ENCODE results near the gene TAP2. TPM values are rescaled to one million over a fixed set of nuclear protein-coding genes. Genes with fewer than 3 reads are reported as not detected.
A peak's percentile ranks its signal among the peaks of the same experiment; 100 is the strongest.

Gene TAP2
- total and polyA plus RNA-seq, 10 of the 15 experiments (the other 5 are each of a cell fraction or from before 2014, with no cell fraction given): 5.3 to 77.2 (median 35.3) TPM

DNA sequence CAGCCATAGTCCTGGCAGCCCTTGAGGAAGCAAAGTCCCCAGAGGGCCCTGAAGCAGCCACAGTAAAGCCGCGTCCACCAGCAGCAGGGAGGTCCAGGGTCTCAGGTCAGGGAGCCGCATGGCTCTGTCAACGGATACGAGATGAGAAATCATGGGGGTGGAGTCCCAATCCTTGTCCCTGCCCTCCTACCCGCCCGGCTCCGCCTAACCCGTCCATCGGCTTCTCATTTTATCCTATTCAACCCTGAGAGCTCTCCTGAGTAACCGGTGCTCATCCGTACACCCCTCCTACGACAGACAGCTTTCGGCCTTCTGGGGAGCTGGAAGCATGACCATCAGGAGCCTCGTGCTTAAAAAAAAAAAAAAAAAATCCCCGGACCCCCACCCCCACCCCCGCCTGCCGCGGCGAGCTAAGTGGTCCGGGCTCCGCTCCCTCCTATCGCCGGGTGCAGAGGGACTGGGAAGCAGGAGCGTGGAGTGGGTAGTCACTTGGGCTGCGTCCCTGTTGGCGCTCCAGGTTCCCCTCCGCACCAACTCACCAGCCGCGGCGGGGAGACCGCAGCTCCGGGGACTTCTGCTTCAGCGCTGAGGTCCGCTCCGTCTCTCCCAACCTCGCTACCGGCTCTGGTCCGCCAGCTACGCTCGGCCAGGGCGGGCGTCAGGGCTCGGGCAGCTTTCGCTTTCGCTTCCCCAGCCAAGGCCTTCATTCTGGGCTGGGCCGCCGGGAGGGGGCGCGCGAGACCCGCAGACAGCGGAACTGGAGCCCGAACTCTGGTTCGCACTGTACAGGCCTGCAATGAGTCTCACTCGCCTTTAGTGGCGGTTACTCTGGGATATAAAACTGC is at the start of gene TAP2 (continued):
- TF ChIP-seq MTA3 (IDR thresholded peaks at IDR 0.05; ENCODE audit: borderline replicate concordance, low read length): no peak
- TF ChIP-seq SMAD5 (IDR thresholded peaks at IDR 0.05; ENCODE audit: low read depth): 0 out of 2 replicates have a peak, but pooled peaks have one; percentile 34
- peak; percentile 86 for TF ChIP-seq RFX5 (IDR thresholded peaks at IDR 0.05; ENCODE audit: low read depth, low read length)
- TF ChIP-seq, protein P1, sequence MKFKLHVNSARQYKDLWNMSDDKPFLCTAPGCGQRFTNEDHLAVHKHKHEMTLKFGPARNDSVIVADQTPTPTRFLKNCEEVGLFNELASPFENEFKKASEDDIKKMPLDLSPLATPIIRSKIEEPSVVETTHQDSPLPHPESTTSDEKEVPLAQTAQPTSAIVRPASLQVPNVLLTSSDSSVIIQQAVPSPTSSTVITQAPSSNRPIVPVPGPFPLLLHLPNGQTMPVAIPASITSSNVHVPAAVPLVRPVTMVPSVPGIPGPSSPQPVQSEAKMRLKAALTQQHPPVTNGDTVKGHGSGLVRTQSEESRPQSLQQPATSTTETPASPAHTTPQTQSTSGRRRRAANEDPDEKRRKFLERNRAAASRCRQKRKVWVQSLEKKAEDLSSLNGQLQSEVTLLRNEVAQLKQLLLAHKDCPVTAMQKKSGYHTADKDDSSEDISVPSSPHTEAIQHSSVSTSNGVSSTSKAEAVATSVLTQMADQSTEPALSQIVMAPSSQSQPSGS (IDR thresholded peaks at IDR 0.05; ENCODE audit: low read length): no peak
- TF ChIP-seq, protein P2, sequence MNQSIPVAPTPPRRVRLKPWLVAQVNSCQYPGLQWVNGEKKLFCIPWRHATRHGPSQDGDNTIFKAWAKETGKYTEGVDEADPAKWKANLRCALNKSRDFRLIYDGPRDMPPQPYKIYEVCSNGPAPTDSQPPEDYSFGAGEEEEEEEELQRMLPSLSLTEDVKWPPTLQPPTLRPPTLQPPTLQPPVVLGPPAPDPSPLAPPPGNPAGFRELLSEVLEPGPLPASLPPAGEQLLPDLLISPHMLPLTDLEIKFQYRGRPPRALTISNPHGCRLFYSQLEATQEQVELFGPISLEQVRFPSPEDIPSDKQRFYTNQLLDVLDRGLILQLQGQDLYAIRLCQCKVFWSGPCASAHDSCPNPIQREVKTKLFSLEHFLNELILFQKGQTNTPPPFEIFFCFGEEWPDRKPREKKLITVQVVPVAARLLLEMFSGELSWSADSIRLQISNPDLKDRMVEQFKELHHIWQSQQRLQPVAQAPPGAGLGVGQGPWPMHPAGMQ (IDR thresholded peaks at IDR 0.05; ENCODE audit: borderline replicate concordance): no peak
- TF ChIP-seq SMARCA5 (IDR thresholded peaks at IDR 0.05): peak; percentile 95; the same call in 1 of the 2 replicates

DNA sequence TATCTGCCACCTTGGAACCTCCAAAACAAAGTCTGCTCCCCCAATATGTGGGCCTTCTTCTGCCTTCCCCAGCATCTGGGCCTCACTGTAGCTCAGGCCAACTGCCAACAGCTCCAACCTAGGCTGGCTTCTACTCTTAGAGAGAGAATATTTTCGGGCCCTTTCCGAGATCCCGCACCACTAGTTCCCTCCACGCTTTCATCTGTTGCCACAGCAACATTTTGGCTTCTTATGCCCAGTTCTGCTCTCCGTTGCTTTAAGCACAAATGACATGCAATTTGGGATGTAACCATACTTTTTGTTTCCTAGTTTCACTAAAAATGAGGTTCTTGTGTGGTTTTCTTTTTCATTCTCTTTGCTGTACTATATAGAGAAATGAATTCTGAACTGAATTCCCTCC is 49.1 kb upstream of the TAP2 start:
- Histone ChIP-seq H3K36me3 (ENCODE audit: control insufficient read depth in 2 of 2, insufficient read depth in 2 of 2, low read length in 1 of 2) (no peaks in the 10 kb centered on the region), H3K4me2 (ENCODE audit: control insufficient read depth, insufficient read depth) (no peak overlapping the region), H2AFZ (ENCODE audit: control insufficient read depth, low read depth, low read length) (no peak overlapping the region), H3K9ac (ENCODE audit: control insufficient read depth, insufficient read depth, low read length) (no peak overlapping the region), H3K27ac (ENCODE audit: control insufficient read depth, insufficient read depth) (no peak overlapping the region), H3K9me3 (replicated peaks; ENCODE audit: control insufficient read depth, insufficient read depth, low read length) (no peaks in the 10 kb centered on the region), H3K79me2 (ENCODE audit: control insufficient read depth, insufficient read depth, low read length) (no peaks in the 10 kb centered on the region), H4K20me1 (ENCODE audit: control insufficient read depth, insufficient read depth) (no peaks in the 10 kb centered on the region), H3K4me1 (ENCODE audit: control insufficient read depth, insufficient read depth, low read length) (no peaks in the 10 kb centered on the region), H3K27me3 (replicated peaks in 1 of 2; ENCODE audit: control insufficient read depth in 2 of 2, insufficient read depth in 2 of 2, low read length in 1 of 2) (no peaks in the 10 kb centered on the region; a peak in 1 of 4 replicates), H3K4me3 (no peak overlapping the region)
- ATAC-seq (no peak), FAIRE-seq (no peak), DNase-seq (ENCODE audit: low read depth, low spot score) (no peak)
- TF ChIP-seq NFYB (IDR thresholded peaks at IDR 0.05; ENCODE audit: insufficient read depth, low read depth, low read length): no peak
- no peak for TF ChIP-seq RBBP5 (conservative IDR thresholded peaks at IDR 0.05)
- no peak for TF ChIP-seq SMARCA5 (IDR thresholded peaks at IDR 0.05)
- no peak for TF ChIP-seq ZSCAN29 (IDR thresholded peaks at IDR 0.05)
- ChIA-PET POLR2A (interaction anchor here (1.2 kb wide), 1 partner anchor 66 kb away, joined by 3 read pairs; the partner anchor contains the start of gene HLA-DMA), CTCF (interaction anchor here (1.3 to 12.7 kb wide), 4 partner anchors 61 to 99 kb away, joined by 4 to 260 read pairs (median 4); partner anchors contain the start of gene HLA-DMA), SMC1A (ENCODE audit: uncharacterized antibody, unreplicated experiment) (interaction anchor here (1.0 to 13.8 kb wide), 4 partner anchors 60 to 96 kb away, joined by 3 to 184 read pairs (median 7); partner anchors contain the start of gene HLA-DMA), RAD21 (ENCODE audit: unreplicated experiment) (interaction anchor here (6.5 kb wide), 1 partner anchor 100 kb away, joined by 104 read pairs; no protein-coding TSS in a partner anchor)
- in situ Hi-C loops (cut with MboI) (loop anchor here (5.0 kb wide), 1 partner anchor 100 kb away; no protein-coding TSS in a partner anchor), intact Hi-C loops (cut with micrococcal nuclease; ENCODE audit: unreplicated experiment) (loop anchor here (10.0 kb wide), 1 partner anchor 197 kb away; no protein-coding TSS in a partner anchor)
- BruUV-seq (replicated peaks): no TSS peak
- WGBS (ENCODE audit: insufficient coverage, insufficient replicate concordance, low lambda C conversion rate, missing lambda C conversion rate): 90% methylated on average over 5 of the region's 5 CpGs

Measured in GM12878 (cell line).